H9 (cell line): ENCODE data around the gene RALGPS2. TPM values are rescaled to one million over a fixed set of nuclear protein-coding genes. Genes with fewer than 3 reads are reported as not detected.
A peak's percentile ranks its signal among the peaks of the same experiment; 100 is the strongest.

Experiments used
- DNase-seq: peaks from one replicate; pipeline ENCODE4 v3.0.0-alpha.2; 2017
- H2AFZ ChIP-seq: one replicate; pipeline ENCODE4 v1.6.1; 2013; ENCODE audit warnings: mild to moderate bottlenecking, low read length, control low read depth, moderate library complexity
- H2AK5ac ChIP-seq: 2 replicates; pipeline ENCODE4 v1.6.1; 2013; ENCODE audit warnings: low read length, control low read depth, mixed read lengths; ENCODE audit not compliant: insufficient read length
- H2BK120ac ChIP-seq: one replicate; pipeline ENCODE4 v1.6.1; 2013; ENCODE audit warnings: low read depth, mild to moderate bottlenecking, low read length, control low read depth, inconsistent platforms; ENCODE audit not compliant: poor library complexity, severe bottlenecking
- H2BK12ac ChIP-seq: 2 replicates; pipeline ENCODE4 v1.6.1; 2013; ENCODE audit warnings: low read length, control low read depth, mixed read lengths, low read depth; ENCODE audit not compliant: insufficient read length
- H2BK15ac ChIP-seq: 2 replicates; pipeline ENCODE4 v1.6.1; 2013; ENCODE audit warnings: low read depth, low read length, control low read depth
- H2BK20ac ChIP-seq: one replicate; pipeline ENCODE4 v1.6.1; 2013; ENCODE audit warnings: low read depth, mild to moderate bottlenecking, low read length, control low read depth, inconsistent platforms; ENCODE audit not compliant: poor library complexity, severe bottlenecking
- H2BK5ac ChIP-seq: 2 replicates; pipeline ENCODE4 v1.6.1; 2013; ENCODE audit warnings: low read length, control low read depth, mixed read lengths; ENCODE audit not compliant: insufficient read length
- H3K14ac ChIP-seq: 2 replicates; pipeline ENCODE4 v1.6.1; 2013; ENCODE audit warnings: low read length, control low read depth; ENCODE audit not compliant: insufficient read depth
- H3K18ac ChIP-seq: 2 replicates; pipeline ENCODE4 v1.6.1; 2013; ENCODE audit warnings: low read depth, mild to moderate bottlenecking, mixed read lengths, low read length, control low read depth; ENCODE audit not compliant: insufficient read length
- H3K23ac ChIP-seq: 2 replicates; pipeline ENCODE4 v1.6.1; 2013; ENCODE audit warnings: low read length, control low read depth, mixed read lengths, low read depth; ENCODE audit not compliant: insufficient read length
- H3K23me2 ChIP-seq: 2 replicates; pipeline ENCODE4 v1.6.1; 2013; ENCODE audit warnings: low read depth, mild to moderate bottlenecking, mixed read lengths, low read length, control low read depth; ENCODE audit not compliant: insufficient read length, poor library complexity, severe bottlenecking
- H3K27ac ChIP-seq: 2 replicates; pipeline ENCODE4 v1.5.1; 2013; ENCODE audit warnings: low read length, control low read depth, mixed read lengths, low read depth; ENCODE audit not compliant: insufficient read length
- H3K27me3 ChIP-seq: 2 replicates; pipeline ENCODE4 v1.6.1; 2013; ENCODE audit warnings: low read length, control low read depth, inconsistent platforms; ENCODE audit not compliant: insufficient read depth
- H3K4ac ChIP-seq: 2 replicates; pipeline ENCODE4 v1.6.1; 2013; ENCODE audit warnings: low read depth, mild to moderate bottlenecking, control low read depth, inconsistent platforms, low read length, moderate library complexity
- H3K4me1 ChIP-seq: 2 replicates; pipeline ENCODE4 v1.6.1; 2013; ENCODE audit warnings: low read length, control low read depth, inconsistent platforms; ENCODE audit not compliant: insufficient read depth
- H3K4me2 ChIP-seq: 2 replicates; pipeline ENCODE4 v1.6.1; 2013; ENCODE audit warnings: low read length, control low read depth, mixed read lengths; ENCODE audit not compliant: insufficient read length, insufficient read depth
- H3K56ac ChIP-seq: 2 replicates; pipeline ENCODE4 v1.6.1; 2013; ENCODE audit warnings: low read depth, mild to moderate bottlenecking, mixed read lengths, low read length, control low read depth; ENCODE audit not compliant: insufficient read length
- H3K79me1 ChIP-seq: 2 replicates; pipeline ENCODE4 v1.6.1; 2013; ENCODE audit warnings: low read depth, mild to moderate bottlenecking, moderate library complexity, low read length, control low read depth, inconsistent platforms; ENCODE audit not compliant: insufficient read depth, poor library complexity, severe bottlenecking
- H3K79me2 ChIP-seq: 2 replicates; pipeline ENCODE4 v1.6.1; 2013; ENCODE audit warnings: low read length, control low read depth, inconsistent platforms; ENCODE audit not compliant: insufficient read depth
- H3K9ac ChIP-seq: 2 replicates; pipeline ENCODE4 v1.6.1; 2013; ENCODE audit warnings: low read length, control low read depth, mixed read lengths; ENCODE audit not compliant: insufficient read length; ENCODE audit errors: extremely low read depth
- H3K9me3 ChIP-seq: one replicate; pipeline ENCODE4 v1.6.1; 2013; ENCODE audit warnings: low read depth, low read length, inconsistent platforms; ENCODE audit not compliant: control insufficient read depth
- H3T11ph ChIP-seq: one replicate; pipeline ENCODE4 v1.6.1; 2013; ENCODE audit warnings: mild to moderate bottlenecking, low read length, control low read depth, inconsistent platforms
- H4K20me1 ChIP-seq: one replicate; pipeline ENCODE4 v1.6.1; 2013; ENCODE audit not compliant: control insufficient read depth, insufficient read length, insufficient read depth
- H4K5ac ChIP-seq: 2 replicates; pipeline ENCODE4 v1.6.1; 2013; ENCODE audit warnings: low read depth, mild to moderate bottlenecking, mixed read lengths, low read length, control low read depth; ENCODE audit not compliant: insufficient read length
- H4K8ac ChIP-seq: replicated peaks from 2 replicates; pipeline ENCODE4 v1.6.1; 2013; ENCODE audit warnings: low read length, control low read depth, mixed read lengths, low read depth; ENCODE audit not compliant: insufficient read length
- H4K91ac ChIP-seq: 2 replicates; pipeline ENCODE4 v1.6.1; 2013; ENCODE audit warnings: low read depth, mild to moderate bottlenecking, moderate library complexity, mixed read lengths, low read length, control low read depth; ENCODE audit not compliant: insufficient read length
- H3K27ac Mint-ChIP-seq, 3 experiments: 2 replicates in 2 of 3; 3 replicates in 1 of 3; pipeline ENCODE4 v1.8.0; 2020 to 2021; ENCODE audit warnings: mixed read lengths in 3 of 3, mild to moderate bottlenecking in 1 of 3, moderate library complexity in 1 of 3
- H3K27me3 Mint-ChIP-seq: 2 replicates; pipeline ENCODE4 v1.8.0; 2021; ENCODE audit warnings: low read depth, mild to moderate bottlenecking, moderate library complexity, mixed read lengths
- H3K36me3 Mint-ChIP-seq, 3 experiments: 2 replicates in 2 of 3; 3 replicates in 1 of 3; pipeline ENCODE4 v1.8.0; 2020 to 2021; ENCODE audit warnings: low read depth in 3 of 3, mixed read lengths in 3 of 3; ENCODE audit not compliant: insufficient read depth in 1 of 3
- H3K4me1 Mint-ChIP-seq, 2 experiments: 2 replicates each; pipeline ENCODE4 v1.8.0; 2020; ENCODE audit warnings: mixed read lengths in 2 of 2
- H3K4me3 Mint-ChIP-seq, 2 experiments: 2 replicates in 1 of 2; 3 replicates in 1 of 2; pipeline ENCODE4 v1.8.0; 2020 to 2021; ENCODE audit warnings: mild to moderate bottlenecking in 2 of 2, mixed read lengths in 2 of 2, moderate library complexity in 1 of 2
- H3K9me3 Mint-ChIP-seq, 2 experiments: 2 replicates in 1 of 2; 3 replicates in 1 of 2; pipeline ENCODE4 v1.8.0; 2020; ENCODE audit warnings: mild to moderate bottlenecking in 2 of 2, mixed read lengths in 2 of 2, moderate library complexity in 1 of 2
- WGBS: extraction: QIAGEN DNeasy Blood & Tissue Kit; methylation state at CpG from one replicate; pipeline ENCODE4 v1.1.7; 2013; ENCODE audit warnings: missing lambda C conversion rate, low lambda C conversion rate, mixed read lengths; ENCODE audit not compliant: insufficient read length; ENCODE audit errors: extremely low coverage; 5-methylcytosine and 5-hydroxymethylcytosine counted together
- total RNA-seq: library from RNA; stranded (reverse); gene quantifications from 2 replicates; pipeline ENCODE4 v1.2.1, GENCODE V29; 2021
- TF ChIP-seq, protein P1 (sequence below): fragments of 200-600 bp; sonication (generic); conservative IDR thresholded peaks from 3 replicates; pipeline ENCODE4 v1.8.0; 2021; ENCODE audit warnings: antibody characterized with exemption, mild to moderate bottlenecking

RALGPS2 gene
- total RNA-seq, 1 experiment from 2014 or later = 32.6 TPM

- no peak within 1 kb of the TSS for H3K4me2 ChIP-seq
- H4K5ac ChIP-seq = no peak within 1 kb of the TSS
- H3K36me3 Mint-ChIP-seq = no peaks in the 10 kb centered on the region
These were observed 145.9 kb downstream of the RALGPS2 start, which contains the start of gene ANGPTL1 for GRCh38 chr1:178870944-178871343. TSS of gene ANGPTL1 (minus strand) at chr1:178871077. CDS start at chr1:178865776, 5,301 bp downstream.

More at GRCh38 chr1:178870944-178871343, 145.9 kb downstream of the RALGPS2 start, which contains the start of gene ANGPTL1:
- H3K4ac ChIP-seq = no peak within 1 kb of the TSS
- no peak within 1 kb of the TSS for H3K18ac ChIP-seq
- Mint-ChIP-seq H3K9me3 (no peaks in the 10 kb centered on the region), H3K27ac (peak within 1 kb of the TSS; percentile 53 to 71 (median 59); a peak in 6 of 7 replicates), H3K4me3 (no peak within 1 kb of the TSS), H3K4me1 (peaks cover 21 to 26% of the 10 kb centered on the region in 2 experiments), H3K27me3 (no peaks in the 10 kb centered on the region)
- no peak within 1 kb of the TSS for H2BK15ac ChIP-seq
- H3T11ph ChIP-seq = no peak within 1 kb of the TSS
- H4K8ac ChIP-seq = no peak within 1 kb of the TSS
- no peaks in the 10 kb centered on the region for H3K79me1 ChIP-seq
- no peaks in the 10 kb centered on the region for H3K23me2 ChIP-seq
- no peak within 1 kb of the TSS for H3K23ac ChIP-seq
- no peaks in the 10 kb centered on the region for H4K20me1 ChIP-seq
- H3K9ac ChIP-seq = no peak within 1 kb of the TSS
- H3K4me1 ChIP-seq = no peaks in the 10 kb centered on the region
- H3K27ac ChIP-seq = no peak within 1 kb of the TSS
- no peak within 1 kb of the TSS for H2BK12ac ChIP-seq
- H2AFZ ChIP-seq = no peak within 1 kb of the TSS
- no peak within 1 kb of the TSS for H4K91ac ChIP-seq
- no peaks in the 10 kb centered on the region for H3K79me2 ChIP-seq
- H3K14ac ChIP-seq = no peak within 1 kb of the TSS
- H2BK20ac ChIP-seq = no peak within 1 kb of the TSS
- no peak within 1 kb of the TSS for H2BK5ac ChIP-seq
- no peak within 1 kb of the TSS for H3K56ac ChIP-seq
- DNase-seq = no peak
- TF ChIP-seq, protein P1, sequence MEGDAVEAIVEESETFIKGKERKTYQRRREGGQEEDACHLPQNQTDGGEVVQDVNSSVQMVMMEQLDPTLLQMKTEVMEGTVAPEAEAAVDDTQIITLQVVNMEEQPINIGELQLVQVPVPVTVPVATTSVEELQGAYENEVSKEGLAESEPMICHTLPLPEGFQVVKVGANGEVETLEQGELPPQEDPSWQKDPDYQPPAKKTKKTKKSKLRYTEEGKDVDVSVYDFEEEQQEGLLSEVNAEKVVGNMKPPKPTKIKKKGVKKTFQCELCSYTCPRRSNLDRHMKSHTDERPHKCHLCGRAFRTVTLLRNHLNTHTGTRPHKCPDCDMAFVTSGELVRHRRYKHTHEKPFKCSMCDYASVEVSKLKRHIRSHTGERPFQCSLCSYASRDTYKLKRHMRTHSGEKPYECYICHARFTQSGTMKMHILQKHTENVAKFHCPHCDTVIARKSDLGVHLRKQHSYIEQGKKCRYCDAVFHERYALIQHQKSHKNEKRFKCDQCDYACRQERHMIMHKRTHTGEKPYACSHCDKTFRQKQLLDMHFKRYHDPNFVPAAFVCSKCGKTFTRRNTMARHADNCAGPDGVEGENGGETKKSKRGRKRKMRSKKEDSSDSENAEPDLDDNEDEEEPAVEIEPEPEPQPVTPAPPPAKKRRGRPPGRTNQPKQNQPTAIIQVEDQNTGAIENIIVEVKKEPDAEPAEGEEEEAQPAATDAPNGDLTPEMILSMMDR = no peak
- no peaks in the 10 kb centered on the region for H3K27me3 ChIP-seq
- WGBS = no CpG with 5 or more reads among the region's 4 CpGs
- no peak within 1 kb of the TSS for H2AK5ac ChIP-seq
- no peaks in the 10 kb centered on the region for H3K9me3 ChIP-seq
- no peak within 1 kb of the TSS for H2BK120ac ChIP-seq
